ENCODE data around the gene HRH1.
"Not testable (repeated sequence)": the region's sequence is repeated elsewhere in the genome, so short reads cannot be mapped to it uniquely, and the experiment has no call there.

Gene HRH1

DNA sequence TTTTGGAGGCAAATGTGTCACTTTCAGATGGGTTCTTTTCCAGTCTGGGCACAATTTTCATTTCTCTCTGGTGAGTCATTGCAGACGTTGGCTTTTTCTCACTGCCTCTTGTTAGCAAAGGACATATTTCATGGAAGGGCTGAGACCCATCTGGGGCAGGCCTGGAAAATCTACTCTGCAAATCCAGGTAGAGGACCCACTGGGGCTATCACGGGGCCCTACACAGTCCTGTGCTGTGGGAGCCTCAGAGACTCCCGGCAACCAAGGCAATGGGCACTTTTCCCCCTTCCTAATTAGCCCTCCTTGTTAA lies 58.0 kb downstream of the HRH1 start:
- no peak for DNase-seq (ENCODE audit: low spot score)
- TF ChIP-seq, protein P1, sequence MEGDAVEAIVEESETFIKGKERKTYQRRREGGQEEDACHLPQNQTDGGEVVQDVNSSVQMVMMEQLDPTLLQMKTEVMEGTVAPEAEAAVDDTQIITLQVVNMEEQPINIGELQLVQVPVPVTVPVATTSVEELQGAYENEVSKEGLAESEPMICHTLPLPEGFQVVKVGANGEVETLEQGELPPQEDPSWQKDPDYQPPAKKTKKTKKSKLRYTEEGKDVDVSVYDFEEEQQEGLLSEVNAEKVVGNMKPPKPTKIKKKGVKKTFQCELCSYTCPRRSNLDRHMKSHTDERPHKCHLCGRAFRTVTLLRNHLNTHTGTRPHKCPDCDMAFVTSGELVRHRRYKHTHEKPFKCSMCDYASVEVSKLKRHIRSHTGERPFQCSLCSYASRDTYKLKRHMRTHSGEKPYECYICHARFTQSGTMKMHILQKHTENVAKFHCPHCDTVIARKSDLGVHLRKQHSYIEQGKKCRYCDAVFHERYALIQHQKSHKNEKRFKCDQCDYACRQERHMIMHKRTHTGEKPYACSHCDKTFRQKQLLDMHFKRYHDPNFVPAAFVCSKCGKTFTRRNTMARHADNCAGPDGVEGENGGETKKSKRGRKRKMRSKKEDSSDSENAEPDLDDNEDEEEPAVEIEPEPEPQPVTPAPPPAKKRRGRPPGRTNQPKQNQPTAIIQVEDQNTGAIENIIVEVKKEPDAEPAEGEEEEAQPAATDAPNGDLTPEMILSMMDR (IDR thresholded peaks at IDR 0.05; ENCODE audit: extremely low read depth, missing control alignments), result no peak

DNA sequence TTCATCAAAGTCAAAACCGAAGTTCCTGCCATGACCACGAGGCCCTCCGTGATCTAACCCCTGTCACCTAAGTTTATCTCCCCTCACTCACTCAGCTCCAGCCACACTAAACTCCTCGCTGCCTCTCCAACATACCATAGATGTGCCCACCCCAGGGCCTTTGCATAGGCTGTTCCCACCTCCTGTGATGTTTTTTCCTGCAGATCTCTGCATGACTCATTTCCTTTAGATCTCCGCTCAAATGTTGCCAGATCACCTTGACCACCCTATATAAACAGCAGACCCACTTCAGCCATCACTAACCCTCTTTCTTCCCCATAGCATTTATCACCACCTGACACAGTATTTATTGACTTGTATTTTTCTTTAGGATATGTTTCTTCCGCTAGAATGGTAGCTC lies 58.5 kb downstream of the HRH1 start:
- DNase-seq (ENCODE audit: low spot score), result no peak

DNA sequence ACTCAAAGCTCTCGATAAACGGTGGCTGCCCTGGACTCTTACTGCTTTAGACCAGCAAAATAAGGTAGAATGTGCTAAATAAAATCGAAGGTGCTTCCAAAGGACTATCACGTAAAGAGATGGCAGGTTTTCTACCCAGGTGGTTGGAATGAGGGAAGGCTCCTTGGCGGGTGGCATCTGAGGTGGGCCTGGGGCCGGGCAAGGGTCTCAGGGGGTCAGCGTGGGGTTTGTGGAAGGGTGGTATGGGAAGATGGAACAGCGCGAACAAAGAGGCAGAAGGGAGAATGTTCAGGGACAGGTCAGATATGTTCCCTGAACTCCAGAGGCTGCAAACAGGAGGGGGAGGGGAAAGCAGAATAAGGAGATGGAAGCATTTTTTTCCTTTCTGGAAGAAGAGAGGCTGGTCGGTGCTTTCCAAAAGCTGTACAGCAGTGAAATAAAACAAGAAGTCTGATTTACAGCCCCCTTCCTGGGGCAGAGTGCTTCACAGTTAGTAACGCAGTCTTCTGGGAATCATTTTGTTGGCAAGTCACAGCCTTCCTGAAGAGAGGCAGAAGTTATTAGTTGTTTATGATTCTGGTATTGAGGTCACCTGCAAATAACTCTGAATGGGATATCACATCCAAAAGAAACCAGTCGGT lies 59.6 kb downstream of the HRH1 start:
- DNase-seq (ENCODE audit: low spot score), result no peak

More for the DNA sequence above, 58.5 kb downstream of the HRH1 start:
- TF ChIP-seq, protein P1 (IDR thresholded peaks at IDR 0.05; ENCODE audit: extremely low read depth, missing control alignments), result no peak

DNA sequence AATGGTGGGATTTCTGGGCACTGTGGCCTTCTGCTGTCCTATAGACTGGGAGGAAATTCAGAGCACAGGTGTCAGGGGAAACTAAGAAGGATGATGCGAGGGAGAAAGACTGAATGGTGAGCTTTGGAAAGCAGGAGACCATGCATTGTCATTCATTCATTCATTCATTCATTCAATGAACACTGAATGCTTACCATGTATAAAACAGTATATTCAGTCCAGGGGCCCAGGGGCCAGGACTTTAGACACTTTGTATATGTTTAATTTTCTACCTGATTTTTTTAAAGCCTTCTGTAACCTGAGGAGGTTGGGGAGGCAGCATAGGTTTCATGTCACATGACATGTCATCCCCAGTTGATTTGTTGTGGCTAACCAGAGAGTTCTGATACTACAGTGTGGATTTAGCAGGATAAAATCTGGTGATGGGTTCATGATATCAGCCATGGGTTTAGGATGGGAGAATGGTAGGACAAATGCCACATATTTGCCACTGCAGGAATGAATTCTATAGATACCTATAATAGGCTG lies 60.2 kb downstream of the HRH1 start:
- TF ChIP-seq, protein P1 (IDR thresholded peaks at IDR 0.05; ENCODE audit: extremely low read depth, missing control alignments), result no peak
- DNase-seq (ENCODE audit: low spot score), result no peak

More for the DNA sequence above, 59.6 kb downstream of the HRH1 start:
- TF ChIP-seq, protein P1 (IDR thresholded peaks at IDR 0.05; ENCODE audit: extremely low read depth, missing control alignments), result no peak

DNA sequence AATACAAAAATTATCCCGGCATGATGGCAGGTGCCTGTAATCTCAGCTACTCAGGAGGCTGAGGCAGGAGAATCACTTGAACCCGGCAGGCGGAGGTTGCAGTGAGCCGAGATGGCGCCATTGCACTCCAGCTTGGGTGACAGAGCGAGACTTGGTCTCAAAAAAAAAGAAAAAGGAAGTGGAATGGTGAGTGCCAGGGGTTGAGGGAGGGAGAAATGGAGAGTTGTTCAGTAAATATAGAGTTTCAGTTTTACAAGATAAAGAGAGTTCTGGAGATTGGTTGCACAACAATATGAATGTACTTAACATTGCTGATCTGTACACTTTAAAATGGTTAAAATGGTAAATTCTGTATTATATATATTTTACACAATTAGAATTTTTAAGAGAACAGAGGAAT lies 63.1 kb downstream of the HRH1 start:
- DNase-seq (ENCODE audit: low spot score), result not testable (repeated sequence)

DNA sequence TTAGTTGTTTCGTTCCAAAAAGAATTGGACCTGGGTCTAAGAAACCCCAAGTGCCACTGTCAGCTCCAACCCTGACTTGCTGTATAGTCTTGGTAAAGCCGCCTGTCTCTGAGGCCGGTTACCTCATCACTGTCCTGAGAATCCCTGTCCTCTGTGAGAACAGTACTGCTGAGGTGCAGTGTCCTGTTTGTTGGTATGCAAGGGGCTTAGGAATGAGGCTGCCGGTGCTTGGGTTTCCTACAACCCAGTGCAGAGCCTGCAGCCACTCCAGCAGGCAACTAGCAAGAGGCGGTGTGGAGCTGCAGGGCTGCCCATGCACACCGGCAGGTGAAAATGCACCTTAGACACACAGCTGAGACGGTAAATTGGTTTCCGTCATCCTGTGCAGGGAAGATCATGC lies 65.9 kb downstream of the HRH1 start:
- DNase-seq (ENCODE audit: low spot score), result no peak
- TF ChIP-seq, protein P1 (IDR thresholded peaks at IDR 0.05; ENCODE audit: extremely low read depth, missing control alignments), result no peak

DNA sequence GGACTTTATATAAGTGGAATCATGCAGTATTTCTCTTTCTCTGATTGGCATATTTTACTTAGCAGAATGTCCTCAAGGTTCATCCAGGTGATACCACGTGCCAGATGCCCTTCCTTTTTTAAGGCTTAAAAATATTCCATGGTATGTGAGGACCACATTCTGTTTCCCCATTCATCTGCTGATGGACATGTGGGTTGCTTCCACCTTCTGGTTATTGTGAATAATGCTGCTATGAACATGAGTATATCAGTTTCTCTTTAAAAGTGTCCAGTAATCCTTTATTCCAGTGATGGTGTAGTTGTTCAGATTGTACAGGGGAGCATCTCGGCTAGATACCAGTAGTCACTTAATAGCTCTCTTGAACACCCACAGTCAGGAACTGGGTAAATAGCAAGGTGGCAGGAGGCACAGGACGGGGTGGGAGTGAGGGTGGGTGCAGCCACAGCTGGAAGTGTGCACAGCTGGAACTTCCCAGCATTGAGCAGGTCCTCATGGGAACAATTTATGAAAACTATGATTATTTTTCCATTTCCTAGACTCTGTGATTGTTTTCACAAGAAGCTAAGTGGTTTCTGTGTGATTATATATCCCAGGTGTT lies 67.6 kb downstream of the HRH1 start:
- TF ChIP-seq, protein P1 (IDR thresholded peaks at IDR 0.05; ENCODE audit: extremely low read depth, missing control alignments), result no peak
- DNase-seq (ENCODE audit: low spot score), result no peak

DNA sequence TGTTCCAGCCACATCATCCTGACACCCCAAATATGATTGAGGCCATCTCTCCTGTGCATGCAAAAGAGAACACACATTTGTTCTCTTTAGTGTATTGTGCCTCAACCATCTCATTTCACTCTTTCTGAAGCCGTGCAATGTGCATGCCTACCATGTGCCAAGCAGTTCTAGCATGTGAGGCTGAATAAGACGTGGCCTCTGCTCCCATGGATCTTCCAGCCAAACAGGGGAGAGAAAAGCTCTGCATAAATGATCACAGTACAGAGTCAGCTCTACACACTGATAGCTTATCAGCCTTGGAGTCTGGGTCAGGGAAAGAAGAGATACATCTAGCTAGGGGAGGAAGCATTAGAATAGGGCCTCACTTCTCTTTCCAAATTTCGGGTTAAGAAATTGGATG lies 69.7 kb downstream of the HRH1 start:
- DNase-seq (ENCODE audit: low spot score), result no peak
- TF ChIP-seq, protein P1 (IDR thresholded peaks at IDR 0.05; ENCODE audit: extremely low read depth, missing control alignments), result no peak

All from GM20000 (cell line).